AG09319 (cell line): ENCODE measurements around the gene STAP1.
"Not testable (repeated sequence)": the region's sequence is repeated elsewhere in the genome, so short reads cannot be mapped to it uniquely, and the experiment has no call there.

Source experiments
- DNase-seq: peaks from one replicate; pipeline ENCODE4 v3.0.0-alpha.2; 2010; ENCODE audit warnings: low read depth; ENCODE audit errors: extremely low read depth
- TF ChIP-seq, protein P1 (sequence below): IDR thresholded peaks from 2 replicates; pipeline ENCODE4 v1.5.1; 2011; ENCODE audit warnings: low read depth, mild to moderate bottlenecking, inconsistent platforms, low read length, moderate library complexity

The STAP1 gene

DNA sequence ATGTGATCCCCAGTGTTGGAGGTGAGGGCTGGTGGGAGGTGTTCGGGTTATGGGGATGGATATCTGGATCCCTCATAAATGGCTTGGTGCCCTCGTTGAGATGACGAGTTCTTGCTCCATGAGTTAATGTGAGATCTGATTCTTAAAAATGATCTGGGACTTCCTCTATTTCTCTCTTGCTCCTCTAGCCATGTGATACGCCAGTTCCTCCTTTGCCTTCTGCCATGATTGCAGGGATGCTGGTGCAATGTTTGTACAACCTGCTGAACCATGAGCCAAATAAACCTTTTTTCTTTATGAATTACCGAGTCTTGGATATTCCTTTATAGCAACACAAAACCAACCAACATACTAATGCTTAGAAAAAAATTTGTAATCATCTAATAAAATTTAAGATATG lies 56.6 kb downstream of the STAP1 start:
- TF ChIP-seq, protein P1, sequence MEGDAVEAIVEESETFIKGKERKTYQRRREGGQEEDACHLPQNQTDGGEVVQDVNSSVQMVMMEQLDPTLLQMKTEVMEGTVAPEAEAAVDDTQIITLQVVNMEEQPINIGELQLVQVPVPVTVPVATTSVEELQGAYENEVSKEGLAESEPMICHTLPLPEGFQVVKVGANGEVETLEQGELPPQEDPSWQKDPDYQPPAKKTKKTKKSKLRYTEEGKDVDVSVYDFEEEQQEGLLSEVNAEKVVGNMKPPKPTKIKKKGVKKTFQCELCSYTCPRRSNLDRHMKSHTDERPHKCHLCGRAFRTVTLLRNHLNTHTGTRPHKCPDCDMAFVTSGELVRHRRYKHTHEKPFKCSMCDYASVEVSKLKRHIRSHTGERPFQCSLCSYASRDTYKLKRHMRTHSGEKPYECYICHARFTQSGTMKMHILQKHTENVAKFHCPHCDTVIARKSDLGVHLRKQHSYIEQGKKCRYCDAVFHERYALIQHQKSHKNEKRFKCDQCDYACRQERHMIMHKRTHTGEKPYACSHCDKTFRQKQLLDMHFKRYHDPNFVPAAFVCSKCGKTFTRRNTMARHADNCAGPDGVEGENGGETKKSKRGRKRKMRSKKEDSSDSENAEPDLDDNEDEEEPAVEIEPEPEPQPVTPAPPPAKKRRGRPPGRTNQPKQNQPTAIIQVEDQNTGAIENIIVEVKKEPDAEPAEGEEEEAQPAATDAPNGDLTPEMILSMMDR = no peak
- DNase-seq = no peak

DNA sequence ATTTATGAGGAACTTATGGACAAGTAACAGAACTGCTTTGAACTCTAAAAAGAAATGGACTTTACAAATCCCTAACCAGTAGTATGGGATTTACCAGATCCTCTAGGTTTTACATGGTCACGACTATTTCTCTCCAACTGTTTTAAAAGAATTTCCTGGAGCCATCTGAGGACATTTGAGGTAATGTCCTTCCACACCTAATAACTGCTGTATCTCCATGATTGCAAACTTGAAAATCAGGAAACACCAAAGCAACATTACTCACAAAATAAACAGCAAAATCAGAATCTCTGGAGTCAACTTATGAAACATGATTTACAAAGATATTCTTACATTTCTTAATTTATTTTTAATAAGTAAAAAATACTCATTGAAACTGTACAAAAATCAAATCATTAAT lies 58.0 kb downstream of the STAP1 start:
- DNase-seq = no peak
- TF ChIP-seq, protein P1 = no peak

DNA sequence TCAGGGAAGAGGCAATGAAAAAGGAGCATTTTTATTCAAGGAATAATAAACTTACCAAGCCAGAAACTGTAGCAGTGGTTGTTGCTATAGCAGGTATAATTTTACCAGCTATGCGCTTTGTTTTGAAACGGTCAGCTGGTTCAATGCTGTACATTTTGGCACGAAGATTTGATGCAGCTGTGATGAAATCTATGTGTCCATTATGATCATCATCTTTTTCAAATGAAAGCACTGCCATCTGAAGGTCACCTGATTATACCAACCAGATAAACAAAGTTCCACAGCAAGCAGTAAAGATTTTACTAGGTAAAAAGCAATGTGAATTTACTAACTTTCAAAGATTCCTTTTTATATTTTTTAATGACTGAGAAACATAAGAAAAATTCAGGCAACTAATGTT lies 66.4 kb downstream of the STAP1 start:
- TF ChIP-seq, protein P1 = no peak
- no peak for DNase-seq

GRCh38 chr4:67632492-67632891 lies 74.0 kb downstream of the STAP1 start:
- DNase-seq = no peak
- TF ChIP-seq, protein P1 = no peak

- no peak for DNase-seq
Observed at GRCh38 chr4:67634741-67635140, 76.2 kb downstream of the STAP1 start.

GRCh38 chr4:67635331-67635730 lies 76.8 kb downstream of the STAP1 start:
- TF ChIP-seq, protein P1 = no peak
- no peak for DNase-seq

More at GRCh38 chr4:67634741-67635140, 76.2 kb downstream of the STAP1 start:
- TF ChIP-seq, protein P1 = no peak

GRCh38 chr4:67636978-67637377 lies 78.5 kb downstream of the STAP1 start:
- DNase-seq = not testable (repeated sequence)

DNA sequence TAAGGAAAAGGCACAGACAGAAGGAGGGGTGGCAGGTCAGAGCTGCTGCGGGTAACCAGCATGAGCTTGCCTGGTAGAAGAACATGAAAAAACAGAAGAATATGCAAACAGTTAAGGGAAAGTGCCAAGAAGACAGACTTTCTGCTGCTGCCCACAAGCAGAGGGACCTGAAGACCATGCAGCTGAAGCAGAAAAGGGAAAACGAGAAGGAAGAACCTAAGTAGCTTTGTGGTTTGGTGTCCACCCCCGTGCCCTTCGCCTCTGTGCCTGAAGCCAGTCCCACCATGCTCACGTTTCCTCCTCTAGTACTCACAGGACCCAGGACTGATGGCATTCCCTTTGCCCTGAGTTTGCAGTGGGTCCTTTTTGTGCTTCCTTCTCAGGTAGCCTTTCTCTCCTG lies 79.6 kb downstream of the STAP1 start:
- DNase-seq = no peak
- TF ChIP-seq, protein P1 = no peak
